ENCODE data around the gene AUTS2. TPM values are rescaled to one million over a fixed set of nuclear protein-coding genes. Genes with fewer than 3 reads are reported as not detected.

Gene AUTS2
- total RNA-seq, 1 experiment from 2014 or later, result 0.11 TPM

DNA sequence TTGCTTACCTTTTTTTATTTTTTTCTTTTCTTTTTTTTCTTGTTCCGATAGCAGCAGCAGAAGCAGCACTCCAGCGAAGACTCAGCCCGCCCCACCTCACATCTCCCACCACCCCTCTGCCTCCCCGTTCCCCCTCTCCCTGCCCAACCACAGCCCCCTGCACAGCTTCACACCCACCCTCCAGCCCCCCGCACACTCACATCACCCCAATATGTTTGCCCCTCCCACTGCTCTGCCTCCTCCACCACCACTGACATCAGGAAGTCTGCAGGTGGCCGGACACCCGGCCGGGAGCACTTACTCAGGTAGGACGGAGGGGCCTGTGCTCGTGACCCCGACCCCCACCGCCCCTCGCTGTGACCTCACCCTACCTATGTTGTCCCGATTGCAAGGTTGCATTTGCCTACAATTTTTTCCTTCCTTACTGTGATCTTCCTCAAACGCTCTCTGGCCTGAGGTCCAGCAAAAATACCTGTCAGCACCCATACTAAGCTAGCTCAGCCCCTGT is 1166.5 kb downstream of the AUTS2 start:
- no peak for DNase-seq (ENCODE audit: low read depth, low spot score)
- in situ Hi-C loops (cut with HindIII; ENCODE audit: low pct_unique_long_range_greater_than_20kb, low sequenced_read_pairs), result no loop called here

DNA sequence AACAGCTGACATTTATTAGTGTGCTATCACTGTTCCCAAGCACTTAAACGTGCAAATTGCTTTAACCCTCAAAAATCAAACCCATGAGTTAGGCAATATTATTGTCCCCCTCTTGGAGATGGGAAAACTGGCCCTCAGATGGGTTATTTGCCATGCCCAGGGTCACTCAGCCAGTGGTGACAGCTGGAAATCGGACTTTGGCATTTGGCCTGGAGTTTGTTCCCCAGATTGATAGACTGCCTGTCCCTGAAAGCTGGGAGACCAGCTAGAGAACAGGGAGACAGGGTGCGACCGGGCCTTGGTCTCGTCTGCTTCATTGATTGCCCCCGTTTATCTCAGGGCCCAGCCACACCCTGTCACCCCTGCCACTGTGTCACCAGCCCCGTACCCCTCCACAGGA is 1167.4 kb downstream of the AUTS2 start:
- DNase-seq (ENCODE audit: low read depth, low spot score), result no peak
- in situ Hi-C loops (cut with HindIII; ENCODE audit: low pct_unique_long_range_greater_than_20kb, low sequenced_read_pairs), result no loop called here

DNA sequence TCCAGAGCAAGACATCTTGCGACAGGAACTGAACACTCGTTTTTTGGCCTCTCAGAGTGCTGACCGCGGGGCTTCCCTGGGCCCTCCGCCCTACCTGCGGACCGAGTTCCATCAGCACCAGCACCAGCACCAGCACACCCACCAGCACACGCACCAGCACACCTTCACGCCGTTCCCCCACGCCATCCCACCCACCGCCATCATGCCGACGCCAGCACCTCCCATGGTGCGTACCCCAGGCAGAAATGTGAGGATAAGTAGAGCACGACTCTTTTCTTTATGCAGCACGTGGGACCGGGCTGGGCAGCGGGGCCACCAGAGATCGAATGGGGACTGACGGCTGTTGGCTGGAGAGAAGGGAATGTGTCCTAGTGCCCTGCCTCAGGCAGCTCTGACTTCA is 1167.8 kb downstream of the AUTS2 start:
- in situ Hi-C loops (cut with HindIII; ENCODE audit: low pct_unique_long_range_greater_than_20kb, low sequenced_read_pairs), result no loop called here
- no peak for DNase-seq (ENCODE audit: low read depth, low spot score)

DNA sequence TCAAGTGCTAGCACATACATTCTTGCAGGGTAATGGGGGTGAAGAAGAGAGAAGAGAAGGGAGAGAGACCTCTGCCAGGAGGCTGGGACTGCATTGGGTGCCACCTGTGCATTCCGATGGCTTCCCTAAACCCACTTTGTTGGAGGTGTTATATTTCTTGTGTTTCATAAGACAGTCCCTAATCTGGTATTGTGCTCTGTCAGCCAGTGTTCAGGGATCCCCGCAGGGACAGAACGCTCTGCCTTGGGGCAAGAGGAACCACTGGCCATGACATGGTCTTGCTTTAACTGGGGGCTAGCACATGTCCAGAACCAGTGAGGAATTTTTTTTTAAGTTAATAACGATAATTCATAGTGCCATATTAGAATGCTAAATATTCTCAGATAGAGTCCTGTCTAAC is 1168.4 kb downstream of the AUTS2 start:
- no peak for DNase-seq (ENCODE audit: low read depth, low spot score)
- in situ Hi-C loops (cut with HindIII; ENCODE audit: low pct_unique_long_range_greater_than_20kb, low sequenced_read_pairs), result no loop called here

DNA sequence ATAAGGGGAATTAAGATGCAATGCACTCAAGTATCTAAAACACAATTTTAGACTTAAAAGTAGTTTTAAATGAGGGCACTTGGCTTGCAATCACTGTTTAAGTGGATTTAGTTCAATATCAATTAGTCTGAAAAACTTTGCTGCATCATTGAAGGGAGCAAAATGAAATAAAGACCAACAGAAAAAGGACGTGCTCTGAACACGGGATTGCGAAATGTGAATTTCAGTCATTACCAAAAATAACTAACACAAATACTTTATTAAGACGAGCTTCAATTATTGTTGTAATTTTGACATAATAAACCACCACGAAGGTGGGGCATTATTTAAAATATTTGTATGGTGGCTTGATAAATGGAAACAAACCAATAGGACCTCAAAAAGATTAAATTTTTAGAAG is 1171.9 kb downstream of the AUTS2 start:
- in situ Hi-C loops (cut with HindIII; ENCODE audit: low pct_unique_long_range_greater_than_20kb, low sequenced_read_pairs), result no loop called here
- DNase-seq (ENCODE audit: low read depth, low spot score), result no peak

DNA sequence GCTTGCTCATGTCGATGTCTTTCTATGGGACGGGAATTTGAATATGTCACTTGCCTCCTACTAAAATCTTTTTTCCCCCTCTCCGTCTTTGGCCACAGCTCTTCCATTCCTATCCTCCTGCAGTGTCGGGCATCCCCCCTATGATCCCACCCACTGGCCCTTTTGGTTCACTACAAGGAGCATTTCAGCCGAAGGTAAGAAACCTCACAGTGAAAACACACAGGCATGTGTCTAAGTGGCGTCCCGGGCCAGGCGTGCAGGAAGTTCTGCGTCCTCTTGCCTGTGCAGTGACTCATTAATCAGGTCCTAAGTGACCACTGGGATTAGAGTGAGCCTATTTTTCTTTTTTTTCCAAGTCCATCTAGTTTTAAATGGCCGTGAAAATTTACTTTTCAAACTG is 1173.2 kb downstream of the AUTS2 start:
- DNase-seq (ENCODE audit: low read depth, low spot score), result no peak
- in situ Hi-C loops (cut with HindIII; ENCODE audit: low pct_unique_long_range_greater_than_20kb, low sequenced_read_pairs), result no loop called here

DNA sequence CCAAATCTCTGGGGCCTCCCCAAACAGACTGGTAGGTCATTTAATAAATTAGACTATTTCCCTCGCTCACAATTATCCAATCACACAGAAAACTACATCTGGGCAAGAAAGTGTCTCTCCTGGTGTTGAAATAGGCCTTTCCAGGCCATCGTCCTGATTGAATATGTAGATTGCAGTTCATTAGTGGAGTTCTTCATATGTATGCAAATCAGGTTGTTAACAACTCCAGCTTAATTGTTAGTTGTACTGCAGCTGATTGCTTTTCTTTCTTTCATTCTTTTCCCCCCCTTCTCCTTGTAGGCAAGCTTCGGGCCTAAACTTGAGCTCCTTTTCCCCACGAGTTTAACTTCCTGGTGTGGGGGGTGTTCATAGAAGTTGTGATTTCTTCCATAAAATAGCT is 1174.6 kb downstream of the AUTS2 start:
- no peak for DNase-seq (ENCODE audit: low read depth, low spot score)
- in situ Hi-C loops (cut with HindIII; ENCODE audit: low pct_unique_long_range_greater_than_20kb, low sequenced_read_pairs), result no loop called here

DNA sequence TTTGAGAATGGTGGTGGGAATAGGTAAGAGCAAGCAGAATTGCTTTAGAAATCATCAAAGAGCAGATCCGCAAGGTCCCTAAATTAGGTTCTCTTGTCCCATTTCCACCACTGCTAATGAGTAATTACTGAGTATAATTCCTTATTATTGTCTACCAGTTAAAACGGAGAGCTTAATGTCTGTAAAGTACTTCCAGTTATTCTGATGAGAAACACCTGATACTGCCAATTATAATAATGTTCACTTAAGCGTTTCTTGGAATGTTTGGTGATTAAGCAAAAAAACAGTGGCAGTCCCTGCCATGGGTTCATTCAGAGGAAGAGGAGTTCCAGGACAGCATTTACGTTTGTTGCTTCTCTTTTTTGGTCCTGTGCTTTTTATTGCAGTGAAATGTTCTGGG is 1175.1 kb downstream of the AUTS2 start:
- in situ Hi-C loops (cut with HindIII; ENCODE audit: low pct_unique_long_range_greater_than_20kb, low sequenced_read_pairs), result no loop called here
- DNase-seq (ENCODE audit: low read depth, low spot score), result no peak

DNA sequence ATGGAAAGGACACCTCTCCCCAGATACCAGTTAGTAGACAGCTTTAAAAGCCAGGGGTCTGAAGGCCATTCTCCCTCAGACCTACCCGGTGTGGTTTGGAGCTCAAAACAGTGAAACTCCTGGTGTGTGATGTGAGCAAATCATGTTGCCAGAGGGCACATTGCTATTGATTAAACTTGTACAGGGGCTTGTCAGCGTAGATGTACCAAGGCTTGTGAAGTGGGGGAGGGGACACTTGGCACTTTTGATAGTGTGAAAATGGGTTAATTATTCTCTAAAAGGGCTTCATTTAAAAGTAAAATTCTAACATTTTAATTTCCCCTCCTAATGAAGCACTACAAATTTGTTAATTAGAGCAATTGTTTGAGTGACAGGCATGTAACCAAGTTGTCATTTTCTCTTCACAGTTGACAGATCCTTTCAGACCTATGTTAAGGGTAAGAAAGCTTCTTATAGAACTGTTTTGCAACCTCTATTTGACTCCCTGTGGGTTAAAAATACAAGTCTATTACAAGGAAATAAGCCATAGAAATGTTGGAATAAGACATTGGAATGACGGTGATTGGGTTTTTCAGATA is 1176.8 kb downstream of the AUTS2 start:
- no peak for DNase-seq (ENCODE audit: low read depth, low spot score)
- in situ Hi-C loops (cut with HindIII; ENCODE audit: low pct_unique_long_range_greater_than_20kb, low sequenced_read_pairs), result no loop called here

DNA sequence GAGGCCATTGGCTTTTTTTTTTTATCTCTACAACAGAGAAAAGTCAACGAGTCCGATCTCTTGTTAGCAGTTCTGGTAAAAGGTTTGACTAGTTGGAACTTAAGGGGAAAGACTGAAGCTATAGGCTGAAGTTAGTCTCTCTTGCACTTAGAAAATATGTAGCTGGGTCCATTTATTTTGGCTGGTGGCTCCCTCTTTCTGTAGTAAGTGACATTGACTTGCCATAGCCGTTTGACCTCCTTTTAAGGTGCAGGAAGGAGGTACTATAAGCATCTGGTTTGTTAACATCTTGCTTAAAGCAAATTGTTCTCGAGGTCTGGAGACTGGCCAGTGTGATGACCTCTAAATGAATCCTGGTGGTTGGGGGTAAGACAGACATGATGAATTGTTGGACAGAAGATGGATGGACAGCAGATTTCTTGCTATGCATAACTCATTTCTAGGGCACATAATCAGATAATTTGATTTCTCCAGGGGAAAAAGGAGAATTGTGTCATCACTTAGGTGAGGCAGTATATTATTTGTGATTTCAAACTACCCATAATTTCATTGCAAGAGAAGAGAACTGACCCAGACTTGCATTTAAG is 1177.4 kb downstream of the AUTS2 start:
- peak; percentile 22 for DNase-seq (ENCODE audit: low read depth, low spot score)
- in situ Hi-C loops (cut with HindIII; ENCODE audit: low pct_unique_long_range_greater_than_20kb, low sequenced_read_pairs), result no loop called here

DNA sequence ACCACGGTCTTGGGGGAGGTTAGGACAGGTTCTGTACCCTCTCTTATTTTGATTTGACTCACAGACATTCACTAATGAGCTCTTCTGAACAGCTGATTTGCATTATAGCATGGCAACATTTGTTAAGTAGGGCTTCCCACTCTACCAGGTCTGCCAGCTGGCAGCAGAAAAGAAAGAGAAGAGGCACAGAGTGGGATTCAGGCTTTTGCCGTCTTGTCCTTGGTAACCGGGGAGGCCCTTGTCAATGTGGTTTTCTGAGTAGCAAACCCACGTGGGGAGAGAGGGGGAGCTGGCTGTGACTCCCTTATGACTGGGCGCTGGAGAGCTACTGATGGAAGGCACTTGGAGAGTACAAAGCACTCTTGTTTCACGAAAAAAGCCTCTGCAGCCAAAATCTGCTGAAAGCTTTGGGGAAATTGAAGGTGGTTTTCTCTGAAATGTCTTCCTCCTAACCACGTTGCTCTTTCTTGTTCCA is 1178.4 kb downstream of the AUTS2 start:
- peak; percentile 80 for DNase-seq (ENCODE audit: low read depth, low spot score)
- in situ Hi-C loops (cut with HindIII; ENCODE audit: low pct_unique_long_range_greater_than_20kb, low sequenced_read_pairs), result no loop called here

DNA sequence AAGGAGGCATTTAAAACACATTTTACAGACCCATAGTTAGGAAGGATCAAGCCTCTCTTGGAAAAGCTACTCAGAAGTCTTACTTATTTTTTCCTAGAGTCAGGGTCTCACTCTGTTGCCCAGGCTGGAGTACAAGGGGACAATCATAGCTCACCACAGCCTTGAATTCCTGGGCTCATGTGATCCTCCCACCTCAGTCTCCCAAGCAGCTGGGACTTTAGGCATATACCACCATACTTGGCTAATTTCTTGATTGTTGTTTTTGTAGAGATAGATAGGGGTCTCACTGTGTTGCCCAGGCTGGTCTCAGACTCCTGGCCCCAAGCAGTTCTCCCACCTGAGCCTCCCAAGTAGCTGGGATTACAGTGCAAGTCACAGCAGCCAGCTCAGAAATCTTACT is 1179.0 kb downstream of the AUTS2 start:
- DNase-seq (ENCODE audit: low read depth, low spot score), result no peak
- in situ Hi-C loops (cut with HindIII; ENCODE audit: low pct_unique_long_range_greater_than_20kb, low sequenced_read_pairs), result no loop called here

DNA sequence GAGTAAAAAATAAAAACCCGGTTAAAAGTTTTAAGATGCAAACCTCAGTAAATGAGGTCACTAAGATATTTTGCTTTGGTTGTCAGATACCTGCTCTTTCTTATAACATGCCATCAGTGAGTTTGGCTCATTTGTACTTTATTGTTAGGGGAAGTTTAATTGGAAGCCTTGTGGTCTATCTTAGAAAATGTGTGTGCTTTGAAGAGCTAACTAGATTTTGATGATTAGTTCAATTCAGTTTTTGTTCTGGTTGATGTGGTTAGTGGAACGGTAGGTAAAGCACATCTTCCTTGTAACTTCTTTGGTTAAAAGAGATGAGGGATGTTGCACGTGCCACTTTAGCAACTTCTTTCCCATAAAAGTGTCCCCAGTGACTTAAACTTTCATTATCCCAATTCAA is 1180.3 kb downstream of the AUTS2 start:
- in situ Hi-C loops (cut with HindIII; ENCODE audit: low pct_unique_long_range_greater_than_20kb, low sequenced_read_pairs), result no loop called here
- DNase-seq (ENCODE audit: low read depth, low spot score), result no peak

DNA sequence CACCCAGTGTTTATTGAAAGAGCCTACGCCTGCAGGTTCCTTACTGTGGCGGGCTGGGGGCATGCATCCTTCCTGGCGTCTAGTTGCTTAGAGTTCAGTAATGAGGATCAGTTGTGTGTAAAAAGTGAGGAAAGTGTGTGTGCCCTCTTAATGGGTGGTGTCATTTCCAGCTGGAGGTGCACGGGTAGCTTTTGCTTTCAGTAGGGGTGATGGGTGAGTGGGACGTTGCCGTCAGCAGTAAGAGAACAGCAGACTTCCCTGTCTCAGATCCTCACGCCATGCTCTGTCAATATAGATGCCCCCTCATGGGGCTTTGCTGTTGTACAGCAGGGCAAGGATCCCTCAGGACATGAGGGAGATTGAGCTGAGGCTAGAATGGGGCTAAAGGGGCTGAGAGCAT is 1181.0 kb downstream of the AUTS2 start:
- no peak for DNase-seq (ENCODE audit: low read depth, low spot score)
- in situ Hi-C loops (cut with HindIII; ENCODE audit: low pct_unique_long_range_greater_than_20kb, low sequenced_read_pairs), result no loop called here

DNA sequence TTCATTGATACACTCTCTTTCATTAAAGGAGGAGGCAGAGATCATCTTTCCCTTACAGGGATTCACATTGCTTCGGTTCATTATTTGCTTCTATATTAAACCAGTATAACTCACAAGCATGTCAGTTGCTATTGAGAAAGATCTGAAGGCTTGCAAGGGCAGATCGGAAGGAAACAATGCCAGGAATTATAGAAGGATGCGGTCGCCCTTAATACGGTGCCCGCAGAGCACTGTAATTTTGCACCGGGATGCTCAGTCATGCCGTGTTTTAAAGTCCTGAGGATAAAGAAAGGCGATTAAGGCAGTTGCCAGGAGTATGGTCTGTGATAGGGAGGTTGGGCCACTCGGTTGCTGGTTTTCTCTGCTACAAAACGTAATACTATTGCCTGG is 1183.6 kb downstream of the AUTS2 start:
- no peak for DNase-seq (ENCODE audit: low read depth, low spot score)
- in situ Hi-C loops (cut with HindIII; ENCODE audit: low pct_unique_long_range_greater_than_20kb, low sequenced_read_pairs), result no loop called here

DNA sequence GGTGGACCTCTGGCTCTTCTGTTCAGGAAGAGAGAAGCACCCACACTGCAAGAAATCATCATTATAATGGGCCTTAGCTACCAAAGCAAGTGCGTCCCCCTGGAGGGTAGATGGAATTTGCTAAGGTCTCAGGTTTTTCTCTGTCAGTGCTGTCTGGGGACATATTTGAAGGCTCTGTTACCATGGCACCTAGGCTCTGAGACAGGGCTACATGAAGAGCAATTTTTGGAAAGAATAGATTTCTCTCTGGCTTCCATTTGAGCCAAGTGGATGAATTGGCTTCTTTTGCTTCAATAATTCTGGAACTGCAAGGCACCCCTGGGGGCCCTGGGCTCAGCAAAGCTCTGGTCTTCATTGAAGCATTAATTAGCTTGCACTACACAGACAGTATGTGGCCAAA is 1184.5 kb downstream of the AUTS2 start:
- in situ Hi-C loops (cut with HindIII; ENCODE audit: low pct_unique_long_range_greater_than_20kb, low sequenced_read_pairs), result no loop called here

DNA sequence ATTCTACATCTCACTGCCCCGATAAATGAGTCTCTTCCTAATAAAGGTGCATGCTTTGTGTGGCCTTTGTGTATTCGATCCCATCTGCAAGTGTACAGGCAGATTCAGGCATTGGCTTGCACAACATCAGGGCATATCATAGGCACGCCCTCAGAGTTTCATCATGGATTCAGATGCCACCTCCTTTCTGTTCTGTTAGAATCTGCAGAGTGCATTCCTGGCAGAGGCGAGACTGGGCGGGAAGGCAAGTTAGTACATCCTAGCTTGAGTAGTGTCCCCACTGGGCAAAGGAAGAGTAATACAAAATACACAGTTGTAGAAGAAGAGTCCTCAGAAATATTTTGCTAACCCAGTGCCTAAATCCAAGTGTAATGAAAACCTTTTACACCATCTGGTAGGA is 1187.2 kb downstream of the AUTS2 start:
- no peak for DNase-seq (ENCODE audit: low read depth, low spot score)
- in situ Hi-C loops (cut with HindIII; ENCODE audit: low pct_unique_long_range_greater_than_20kb, low sequenced_read_pairs), result no loop called here

More for the DNA sequence above, 1184.5 kb downstream of the AUTS2 start:
- no peak for DNase-seq (ENCODE audit: low read depth, low spot score)

DNA sequence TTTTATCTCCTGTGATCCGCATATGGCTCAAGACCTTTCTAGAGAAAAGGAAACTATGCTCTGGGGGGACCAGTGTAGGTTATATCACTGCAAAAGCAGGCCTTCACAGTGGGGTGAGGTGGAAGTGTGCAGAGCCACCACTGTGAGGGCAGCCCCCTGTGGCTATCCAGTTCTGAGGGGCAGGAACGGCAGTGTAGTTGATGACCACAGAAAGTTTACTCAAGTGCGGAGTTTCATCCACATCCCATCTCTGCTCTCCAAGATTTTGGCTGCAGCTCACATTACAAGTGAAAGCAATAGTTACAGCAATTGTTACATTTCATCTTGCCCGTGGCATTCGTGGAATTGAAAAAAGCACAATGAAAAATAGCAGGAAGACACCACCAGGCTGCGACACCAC is 1187.8 kb downstream of the AUTS2 start:
- DNase-seq (ENCODE audit: low read depth, low spot score), result no peak
- in situ Hi-C loops (cut with HindIII; ENCODE audit: low pct_unique_long_range_greater_than_20kb, low sequenced_read_pairs), result no loop called here

DNA sequence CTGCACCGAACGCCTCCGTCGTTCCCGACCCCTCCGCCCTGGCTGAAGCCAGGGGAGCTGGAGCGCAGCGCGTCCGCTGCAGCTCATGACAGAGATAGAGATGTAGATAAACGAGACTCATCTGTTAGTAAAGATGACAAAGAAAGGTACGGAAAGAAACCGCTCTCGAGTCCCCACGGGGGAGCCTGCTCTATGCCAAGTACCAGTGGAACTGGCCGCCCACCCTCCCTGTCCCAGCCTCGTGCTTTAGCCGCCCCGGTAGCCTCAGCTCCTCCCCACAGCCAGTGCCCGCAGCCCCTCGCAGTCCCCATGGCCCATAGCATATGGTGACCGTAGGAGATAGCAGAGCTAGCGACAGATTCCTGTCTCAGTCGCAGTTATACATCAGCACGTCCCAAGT is 1189.0 kb downstream of the AUTS2 start:
- DNase-seq (ENCODE audit: low read depth, low spot score), result no peak
- in situ Hi-C loops (cut with HindIII; ENCODE audit: low pct_unique_long_range_greater_than_20kb, low sequenced_read_pairs), result no loop called here

DNA sequence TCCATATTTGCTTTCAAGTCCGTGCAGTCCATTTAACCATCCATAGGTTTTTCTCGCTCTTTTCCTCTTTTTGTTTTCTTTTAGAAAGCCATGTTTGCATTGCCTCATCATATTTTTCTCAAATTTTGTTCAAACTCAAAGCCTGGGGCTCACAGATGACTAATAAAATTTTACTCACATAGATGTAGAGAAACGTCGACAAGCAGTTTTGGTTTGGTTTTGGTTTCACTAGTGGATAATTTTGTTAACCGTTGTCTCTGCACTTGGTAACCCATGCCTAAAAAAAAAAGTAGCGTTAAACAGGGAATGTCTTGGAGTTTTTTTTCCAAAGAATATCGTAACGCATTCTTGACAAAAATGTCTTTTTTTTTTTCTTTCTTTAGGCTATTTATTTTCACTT is 1189.5 kb downstream of the AUTS2 start:
- in situ Hi-C loops (cut with HindIII; ENCODE audit: low pct_unique_long_range_greater_than_20kb, low sequenced_read_pairs), result no loop called here
- DNase-seq (ENCODE audit: low read depth, low spot score), result no peak
